MM.1S (cell line): ENCODE measurements around the gene PLAGL1.

Experiments
- DNase-seq: peaks from one replicate; pipeline ENCODE4 v3.0.0-alpha.2; 2015
- H2AFZ ChIP-seq: fragments of 300-600 bp; sonication (generic); 2 replicates; pipeline ENCODE4 v1.6.0; 2016; ENCODE audit warnings: antibody characterized with exemption, low read length
- H3F3A ChIP-seq: fragments of 300-600 bp; sonication (generic); 2 replicates; pipeline ENCODE4 v1.6.1; 2016; ENCODE audit warnings: mild to moderate bottlenecking, antibody characterized with exemption, low read length, moderate library complexity, mixed read lengths; ENCODE audit not compliant: insufficient read depth
- H3K27ac ChIP-seq: fragments of 300-600 bp; sonication (generic); 2 replicates; pipeline ENCODE4 v1.5.1; 2016; ENCODE audit warnings: mild to moderate bottlenecking, low read length
- H3K27me3 ChIP-seq: fragments of 300-600 bp; sonication (generic); replicated peaks from 2 replicates; pipeline ENCODE4 v1.6.0; 2016; ENCODE audit warnings: low read length; ENCODE audit not compliant: insufficient read depth
- H3K36me3 ChIP-seq: fragments of 300-600 bp; sonication (generic); replicated peaks from 2 replicates; pipeline ENCODE4 v1.6.1; 2016; ENCODE audit warnings: mild to moderate bottlenecking, low read length, mixed read lengths; ENCODE audit not compliant: insufficient read depth
- H3K4me1 ChIP-seq: fragments of 300-600 bp; sonication (generic); 2 replicates; pipeline ENCODE4 v1.6.1; 2016; ENCODE audit warnings: low read length, mixed read lengths
- H3K4me2 ChIP-seq: fragments of 300-600 bp; sonication (generic); 2 replicates; pipeline ENCODE4 v1.6.0; 2016; ENCODE audit warnings: low read depth, low read length
- H3K4me3 ChIP-seq: fragments of 300-600 bp; sonication (generic); 2 replicates; pipeline ENCODE4 v1.5.1; 2016; ENCODE audit warnings: low read length, mixed read lengths
- H3K79me2 ChIP-seq: fragments of 300-600 bp; sonication (generic); 2 replicates; pipeline ENCODE4 v1.6.1; 2016; ENCODE audit warnings: mixed run types, low read length, mixed read lengths
- H3K9ac ChIP-seq: fragments of 300-600 bp; sonication (generic); 2 replicates; pipeline ENCODE4 v1.6.1; 2016; ENCODE audit warnings: low read length, mixed read lengths
- H3K9me2 ChIP-seq: fragments of 300-600 bp; sonication (generic); replicated peaks from 2 replicates; pipeline ENCODE4 v1.6.1; 2016; ENCODE audit warnings: mild to moderate bottlenecking, low read length, mixed read lengths; ENCODE audit not compliant: insufficient read depth
- H3K9me3 ChIP-seq: fragments of 300-600 bp; sonication (generic); replicated peaks from 2 replicates; pipeline ENCODE4 v1.6.1; 2016; ENCODE audit warnings: mild to moderate bottlenecking, low read length, mixed read lengths; ENCODE audit not compliant: insufficient read depth
- H4K20me1 ChIP-seq: fragments of 300-600 bp; sonication (generic); 2 replicates; pipeline ENCODE4 v1.6.1; 2016; ENCODE audit warnings: mild to moderate bottlenecking, low read length, moderate library complexity, mixed read lengths; ENCODE audit not compliant: insufficient read depth
- EZH2 ChIP-seq: fragments of 300-600 bp; sonication (generic); optimal IDR thresholded peaks from 2 replicates; pipeline ENCODE3; 2017; ENCODE audit warnings: low read depth, mild to moderate bottlenecking, antibody characterized with exemption, low read length, mixed read lengths
- EZH2phosphoT487 ChIP-seq: fragments of 300-600 bp; sonication (generic); IDR thresholded peaks from 2 replicates; pipeline ENCODE4 v1.6.1; 2018; ENCODE audit warnings: antibody characterized with exemption, low read length
- TF ChIP-seq, protein P1 (sequence below): fragments of 300-600 bp; sonication (generic); IDR thresholded peaks from 2 replicates; pipeline ENCODE4 v1.5.1; 2016; ENCODE audit warnings: antibody characterized with exemption, low read length, mixed read lengths

The PLAGL1 gene

DNA sequence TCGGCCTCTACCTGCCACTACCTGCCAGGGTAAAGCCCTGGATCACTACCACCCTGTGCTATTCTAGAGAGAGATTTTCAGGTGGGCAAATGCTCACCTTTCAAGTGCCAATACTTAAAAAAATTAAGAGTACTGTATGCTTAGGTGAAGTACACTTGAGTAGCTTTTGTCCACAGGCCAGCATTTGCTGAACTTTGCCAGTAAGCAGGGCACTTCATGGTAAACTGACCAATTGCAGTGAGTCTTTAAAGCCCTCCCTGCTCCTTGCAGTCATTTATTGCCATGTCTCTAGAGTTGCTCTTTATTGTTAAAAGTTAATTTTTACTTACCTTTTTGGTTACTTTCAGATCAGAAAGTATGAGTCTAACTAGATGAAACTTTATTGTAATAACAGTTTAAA is 58.5 kb downstream of the PLAGL1 start:
- no peak overlapping the region for H3K9ac ChIP-seq
- no peak overlapping the region for H3K4me2 ChIP-seq
- H3K4me1 ChIP-seq, result no peaks in the 10 kb centered on the region
- H3K9me2 ChIP-seq, result no peaks in the 10 kb centered on the region
- no peak overlapping the region for H3K4me3 ChIP-seq
- H3K27ac ChIP-seq, result no peak overlapping the region
- no peaks in the 10 kb centered on the region for H3F3A ChIP-seq
- H3K79me2 ChIP-seq, result no peaks in the 10 kb centered on the region
- TF ChIP-seq, protein P1, sequence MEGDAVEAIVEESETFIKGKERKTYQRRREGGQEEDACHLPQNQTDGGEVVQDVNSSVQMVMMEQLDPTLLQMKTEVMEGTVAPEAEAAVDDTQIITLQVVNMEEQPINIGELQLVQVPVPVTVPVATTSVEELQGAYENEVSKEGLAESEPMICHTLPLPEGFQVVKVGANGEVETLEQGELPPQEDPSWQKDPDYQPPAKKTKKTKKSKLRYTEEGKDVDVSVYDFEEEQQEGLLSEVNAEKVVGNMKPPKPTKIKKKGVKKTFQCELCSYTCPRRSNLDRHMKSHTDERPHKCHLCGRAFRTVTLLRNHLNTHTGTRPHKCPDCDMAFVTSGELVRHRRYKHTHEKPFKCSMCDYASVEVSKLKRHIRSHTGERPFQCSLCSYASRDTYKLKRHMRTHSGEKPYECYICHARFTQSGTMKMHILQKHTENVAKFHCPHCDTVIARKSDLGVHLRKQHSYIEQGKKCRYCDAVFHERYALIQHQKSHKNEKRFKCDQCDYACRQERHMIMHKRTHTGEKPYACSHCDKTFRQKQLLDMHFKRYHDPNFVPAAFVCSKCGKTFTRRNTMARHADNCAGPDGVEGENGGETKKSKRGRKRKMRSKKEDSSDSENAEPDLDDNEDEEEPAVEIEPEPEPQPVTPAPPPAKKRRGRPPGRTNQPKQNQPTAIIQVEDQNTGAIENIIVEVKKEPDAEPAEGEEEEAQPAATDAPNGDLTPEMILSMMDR, result no peak
- TF ChIP-seq EZH2 (no peak), EZH2phosphoT487 (no peak)
- no peaks in the 10 kb centered on the region for H3K36me3 ChIP-seq
- no peaks in the 10 kb centered on the region for H3K27me3 ChIP-seq
- no peaks in the 10 kb centered on the region for H4K20me1 ChIP-seq
- H3K9me3 ChIP-seq, result no peaks in the 10 kb centered on the region
- no peak overlapping the region for H2AFZ ChIP-seq
- DNase-seq, result no peak

DNA sequence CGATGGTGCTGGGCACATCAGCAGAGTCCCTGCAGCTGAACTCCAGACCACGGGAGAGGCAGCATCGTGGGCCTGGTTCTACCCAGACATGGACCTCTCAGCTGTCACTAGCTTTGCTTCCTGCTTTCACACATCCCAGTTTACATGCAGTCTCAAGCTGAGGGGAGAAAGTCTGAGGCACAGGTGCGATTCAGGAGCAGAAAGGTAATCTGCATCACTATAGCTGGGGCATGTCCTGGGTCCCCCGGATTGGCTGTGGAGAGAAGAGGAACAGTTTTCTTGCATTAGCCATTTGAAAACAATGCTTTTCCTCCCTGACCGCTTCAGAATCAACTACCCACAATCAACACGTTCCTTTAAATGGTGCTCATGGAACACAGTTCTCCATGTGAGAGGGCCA is 59.9 kb downstream of the PLAGL1 start:
- Histone ChIP-seq H2AFZ (no peak overlapping the region), H3K27ac (no peak overlapping the region), H3K9ac (no peak overlapping the region), H3K4me2 (no peak overlapping the region), H3K4me3 (no peak overlapping the region), H4K20me1 (no peaks in the 10 kb centered on the region), H3K79me2 (no peaks in the 10 kb centered on the region), H3K9me2 (no peaks in the 10 kb centered on the region), H3F3A (no peaks in the 10 kb centered on the region), H3K27me3 (no peaks in the 10 kb centered on the region), H3K4me1 (no peaks in the 10 kb centered on the region), H3K36me3 (no peaks in the 10 kb centered on the region), H3K9me3 (no peaks in the 10 kb centered on the region)
- TF ChIP-seq, protein P1, result no peak
- TF ChIP-seq EZH2 (no peak), EZH2phosphoT487 (no peak)
- DNase-seq, result no peak

DNA sequence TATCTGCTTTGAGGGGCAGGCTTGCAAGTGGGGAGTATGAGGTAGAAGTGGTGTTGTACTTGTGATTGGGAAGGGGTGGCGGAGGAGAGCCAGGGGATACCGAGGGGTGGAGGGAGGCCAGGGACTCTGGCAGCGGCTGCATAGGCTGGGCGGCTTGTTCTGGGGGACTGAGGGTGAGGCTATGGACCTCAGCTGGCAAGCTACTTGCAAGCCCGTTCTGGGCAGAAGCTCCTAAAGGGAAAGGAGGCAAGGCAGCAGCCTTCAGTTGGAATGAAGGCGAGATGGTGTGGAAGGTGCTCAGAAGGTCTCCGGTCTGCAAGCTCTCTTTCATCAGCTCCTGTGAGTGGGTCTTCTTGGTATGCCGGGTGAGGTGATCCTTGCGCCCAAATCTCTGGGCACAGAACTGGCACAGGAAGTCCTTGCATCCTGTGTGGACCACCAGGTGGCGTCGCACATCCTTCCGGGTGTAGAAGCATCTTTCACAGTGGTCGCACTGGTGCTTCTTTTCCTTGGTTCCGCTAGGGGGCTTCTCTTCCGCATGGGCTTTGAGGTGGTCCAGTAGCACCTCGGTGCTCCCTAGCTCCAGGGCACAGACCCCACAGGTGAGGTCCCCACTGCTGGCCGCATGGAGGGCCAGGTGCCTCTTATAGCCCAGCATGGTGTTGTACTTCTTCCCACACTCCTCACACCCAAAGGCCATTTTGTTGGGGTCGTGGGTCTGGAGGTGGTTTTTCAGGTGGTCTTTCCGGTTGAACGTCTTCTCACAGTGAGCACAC is 66.0 kb downstream of the PLAGL1 start:
- H3K4me1 ChIP-seq, result no peaks in the 10 kb centered on the region; the same call in 1 of the 2 replicates
- no peaks in the 10 kb centered on the region for H3K36me3 ChIP-seq
- H3K27me3 ChIP-seq, result no peaks in the 10 kb centered on the region
- H3K9ac ChIP-seq, result no peak overlapping the region
- no peaks in the 10 kb centered on the region for H3F3A ChIP-seq
- H3K9me2 ChIP-seq, result no peaks in the 10 kb centered on the region
- no peak overlapping the region for H3K4me3 ChIP-seq
- H3K4me2 ChIP-seq, result no peak overlapping the region
- H3K79me2 ChIP-seq, result no peaks in the 10 kb centered on the region
- H4K20me1 ChIP-seq, result no peaks in the 10 kb centered on the region
- H3K27ac ChIP-seq, result no peak overlapping the region
- no peak overlapping the region for H2AFZ ChIP-seq
- DNase-seq, result peak; percentile 39
- TF ChIP-seq, protein P1, result peak; percentile 52
- TF ChIP-seq EZH2phosphoT487 (no peak), EZH2 (no peak)
- no peaks in the 10 kb centered on the region for H3K9me3 ChIP-seq
